Measurements from ENCODE around the gene RIPOR2.

Gene RIPOR2

DNA sequence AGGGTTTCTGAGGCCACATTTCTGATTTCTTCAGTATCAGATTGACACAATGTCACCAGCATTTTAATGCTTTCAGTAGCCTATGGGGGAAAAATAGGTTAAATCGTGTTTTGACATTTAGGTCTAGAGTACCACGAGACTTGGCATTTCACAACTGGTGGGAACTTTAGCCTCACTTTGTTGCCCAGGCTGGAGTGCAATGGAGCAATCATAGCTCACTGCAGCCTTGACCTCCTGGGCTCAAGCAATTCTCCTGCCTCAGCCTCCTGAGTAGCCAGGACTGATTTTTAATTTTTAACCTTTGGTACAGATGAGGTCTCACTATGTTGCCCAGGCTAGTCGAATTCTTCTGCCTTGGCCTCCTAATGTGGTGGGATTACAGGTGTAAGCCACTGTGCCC lies 126.0 kb downstream of the RIPOR2 start:
- Histone ChIP-seq H3K9me3 (replicated peaks; ENCODE audit: low read length) (no peaks in the 10 kb centered on the region), H3K9ac (ENCODE audit: low read depth, low read length) (no peak overlapping the region), H3K4me3 (ENCODE audit: low read length) (no peak overlapping the region), H3K4me2 (ENCODE audit: low read length) (no peak overlapping the region), H3K27me3 (ENCODE audit: control insufficient read depth, insufficient read depth, low read length) (no peaks in the 10 kb centered on the region), H3K36me3 (ENCODE audit: insufficient read depth, low read length) (no peaks in the 10 kb centered on the region), H3K4me1 (ENCODE audit: control insufficient read depth, insufficient read depth, low read length) (no peaks in the 10 kb centered on the region)

DNA sequence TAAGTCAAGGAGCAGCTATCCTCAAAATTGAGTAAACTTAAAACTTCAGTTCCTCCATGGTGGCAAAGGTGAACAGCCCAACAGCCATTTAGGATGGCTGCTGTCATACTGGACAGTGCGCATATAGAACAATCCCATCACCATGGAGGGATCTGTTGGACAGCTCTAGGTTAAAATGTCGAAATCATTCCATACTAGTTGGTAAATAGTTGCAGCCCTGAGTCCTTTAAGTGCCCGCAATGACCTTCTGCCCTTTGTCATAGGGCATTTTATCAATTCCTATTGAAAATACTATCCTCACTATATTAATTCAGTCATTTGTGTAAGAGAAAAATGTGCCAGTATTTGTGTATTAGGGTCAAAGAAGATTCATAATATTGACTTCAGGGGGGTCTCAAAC lies 128.2 kb downstream of the RIPOR2 start:
- no peak overlapping the region for H3K4me3 ChIP-seq (ENCODE audit: low read length)
- no peaks in the 10 kb centered on the region for H3K27me3 ChIP-seq (ENCODE audit: control insufficient read depth, insufficient read depth, low read length)
- H3K36me3 ChIP-seq (ENCODE audit: insufficient read depth, low read length): no peaks in the 10 kb centered on the region
- no peak overlapping the region for H3K9ac ChIP-seq (ENCODE audit: low read depth, low read length)
- H3K4me2 ChIP-seq (ENCODE audit: low read length): no peak overlapping the region
- peaks cover 7% of the 10 kb centered on the region for H3K4me1 ChIP-seq (ENCODE audit: control insufficient read depth, insufficient read depth, low read length)
- H3K9me3 ChIP-seq (replicated peaks; ENCODE audit: low read length): no peaks in the 10 kb centered on the region

DNA sequence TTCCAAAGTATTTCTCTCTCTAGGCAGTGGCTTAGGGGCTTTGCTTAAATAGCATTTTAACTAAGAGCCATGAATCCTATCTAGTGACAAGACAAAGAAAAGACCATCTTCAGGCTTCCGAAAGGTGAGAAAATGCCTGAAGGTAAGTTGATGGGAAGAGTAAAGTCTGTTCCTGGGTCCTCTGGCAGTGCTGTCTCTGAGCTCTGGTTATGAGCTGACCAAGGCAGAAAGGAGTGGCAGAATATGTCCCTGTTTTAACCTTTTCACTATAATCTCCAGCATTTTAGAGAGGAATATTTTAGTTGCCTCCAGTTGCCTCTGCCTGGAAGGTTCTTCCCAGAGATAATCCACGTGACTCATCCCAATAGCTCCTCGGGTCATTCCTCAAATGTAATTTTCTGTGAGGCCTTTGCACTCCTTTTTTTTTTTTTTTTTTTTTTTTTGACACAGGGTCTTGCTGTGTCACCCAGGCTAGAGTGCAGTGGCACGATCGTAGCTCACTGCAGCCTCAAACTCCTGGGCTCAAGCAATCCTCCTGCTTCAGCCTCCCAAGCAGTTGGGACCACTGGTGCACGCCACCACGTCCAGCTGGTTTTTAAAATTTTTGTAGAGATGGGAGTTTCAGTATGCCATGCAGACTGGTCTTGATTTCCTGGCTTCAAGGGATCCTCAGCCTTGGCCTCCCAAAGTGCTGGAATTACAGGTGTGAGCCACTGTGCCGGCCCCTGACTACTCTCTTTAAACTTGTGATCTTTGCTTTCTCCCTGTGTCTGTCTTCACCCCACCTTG lies 133.3 kb downstream of the RIPOR2 start:
- Histone ChIP-seq H3K9ac (ENCODE audit: low read depth, low read length) (no peak overlapping the region), H3K9me3 (replicated peaks; ENCODE audit: low read length) (no peaks in the 10 kb centered on the region), H3K4me2 (ENCODE audit: low read length) (no peak overlapping the region), H3K27me3 (ENCODE audit: control insufficient read depth, insufficient read depth, low read length) (no peaks in the 10 kb centered on the region), H3K36me3 (ENCODE audit: insufficient read depth, low read length) (no peaks in the 10 kb centered on the region), H3K4me3 (ENCODE audit: low read length) (no peak overlapping the region), H3K4me1 (ENCODE audit: control insufficient read depth, insufficient read depth, low read length) (peaks cover 14% of the 10 kb centered on the region)

DNA sequence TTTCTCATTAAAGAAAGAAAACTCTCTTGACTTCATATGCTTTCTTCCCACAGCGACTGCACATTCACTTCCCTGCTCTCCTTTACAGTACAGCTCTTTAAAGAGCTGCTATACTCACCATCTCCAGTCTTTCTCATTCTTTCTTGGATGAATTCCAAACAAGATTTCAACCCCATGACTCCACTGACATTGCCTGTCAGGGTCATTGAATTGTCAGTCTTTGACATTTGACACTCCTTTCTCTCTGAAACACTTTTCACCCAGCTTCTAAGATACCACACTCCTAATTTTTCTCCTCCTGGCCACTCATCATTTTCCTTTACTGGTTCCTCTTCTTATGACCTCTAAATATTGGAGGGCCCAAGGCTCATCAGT lies 136.2 kb downstream of the RIPOR2 start:
- peaks cover 14% of the 10 kb centered on the region for H3K4me1 ChIP-seq (ENCODE audit: control insufficient read depth, insufficient read depth, low read length)
- H3K4me3 ChIP-seq (ENCODE audit: low read length): no peak overlapping the region
- H3K9ac ChIP-seq (ENCODE audit: low read depth, low read length): no peak overlapping the region
- no peaks in the 10 kb centered on the region for H3K27me3 ChIP-seq (ENCODE audit: control insufficient read depth, insufficient read depth, low read length)
- no peaks in the 10 kb centered on the region for H3K9me3 ChIP-seq (replicated peaks; ENCODE audit: low read length)
- H3K36me3 ChIP-seq (ENCODE audit: insufficient read depth, low read length): no peaks in the 10 kb centered on the region
- H3K4me2 ChIP-seq (ENCODE audit: low read length): no peak overlapping the region

DNA sequence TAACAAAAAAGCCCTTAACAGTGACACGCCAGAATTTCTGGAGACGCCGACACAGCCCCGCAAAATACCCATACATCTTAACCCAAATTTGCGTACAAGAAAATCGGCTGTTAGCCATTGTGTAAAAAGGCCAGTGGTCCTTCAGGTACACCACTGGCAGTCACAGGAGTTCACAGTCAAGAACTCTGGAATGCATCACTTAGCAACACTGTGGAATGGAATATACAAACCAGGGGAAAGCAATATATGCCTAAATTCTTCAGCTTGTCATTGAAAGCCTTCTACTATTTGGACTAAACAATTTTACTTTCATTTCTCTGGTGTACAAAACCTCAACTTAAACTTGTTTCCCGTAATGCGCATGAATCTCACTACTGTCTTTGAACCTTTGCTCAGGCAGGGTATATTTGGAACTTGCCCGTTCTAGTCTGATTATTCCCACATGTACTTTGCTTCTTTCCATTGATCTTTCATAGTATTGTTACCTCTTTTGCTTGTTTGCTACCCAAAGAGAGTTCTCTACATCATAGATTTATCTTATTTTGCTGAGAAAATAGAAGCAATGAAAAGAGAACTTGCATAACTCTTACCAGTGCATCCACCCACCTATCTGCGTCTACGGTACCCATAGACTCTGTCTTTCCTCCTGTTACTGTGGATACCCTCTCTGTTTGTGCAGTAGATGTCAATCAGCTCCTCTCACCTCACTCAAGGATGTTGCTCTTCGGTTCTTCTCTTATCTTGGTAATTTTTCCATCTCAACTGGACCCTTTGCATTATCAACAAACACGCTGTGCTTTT lies 136.8 kb downstream of the RIPOR2 start, which contains the start of gene ARMH2:
ARMH2 (minus strand) TSS at position 178 of the 801 bp plus-strand sequence; CDS start at position 118, 60 bp downstream.
- Histone ChIP-seq H3K4me2 (ENCODE audit: low read length) (no peak within 1 kb of the TSS), H3K4me1 (ENCODE audit: control insufficient read depth, insufficient read depth, low read length) (peaks cover 14% of the 10 kb centered on the region), H3K9me3 (replicated peaks; ENCODE audit: low read length) (no peaks in the 10 kb centered on the region), H3K36me3 (ENCODE audit: insufficient read depth, low read length) (no peaks in the 10 kb centered on the region), H3K27me3 (ENCODE audit: control insufficient read depth, insufficient read depth, low read length) (no peaks in the 10 kb centered on the region), H3K9ac (ENCODE audit: low read depth, low read length) (no peak within 1 kb of the TSS), H3K4me3 (ENCODE audit: low read length) (no peak within 1 kb of the TSS)

DNA sequence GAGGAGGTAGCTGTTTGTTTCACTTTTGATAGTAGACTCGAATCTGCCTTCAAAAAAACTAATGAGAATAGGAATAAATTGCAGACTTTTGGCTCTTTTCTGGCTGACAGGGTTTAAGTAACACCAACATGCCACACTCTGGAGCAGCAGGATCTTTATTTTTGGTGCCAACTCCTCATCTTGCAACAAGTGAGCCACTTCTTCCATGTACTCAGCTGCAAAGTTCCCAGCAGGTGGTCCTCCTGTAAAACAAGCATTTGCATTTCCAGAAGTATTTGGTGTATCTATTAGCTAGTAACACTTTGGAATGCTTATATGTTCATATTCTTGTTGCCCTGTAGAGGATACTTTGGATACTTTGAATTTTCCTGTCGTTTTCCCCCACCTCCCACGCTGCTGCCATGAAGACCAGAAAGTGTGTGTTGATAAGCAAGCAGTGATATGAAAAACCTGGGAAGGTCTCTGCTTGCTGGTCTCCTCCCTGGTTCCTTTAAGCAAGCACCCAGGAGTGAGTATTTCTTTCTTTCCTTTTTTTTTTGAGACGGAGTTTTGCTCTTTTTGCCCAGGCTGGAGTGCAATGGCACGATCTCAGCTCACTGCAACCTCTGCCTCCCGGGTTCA lies 138.1 kb downstream of the RIPOR2 start:
- H3K9ac ChIP-seq (ENCODE audit: low read depth, low read length): no peak overlapping the region
- H3K36me3 ChIP-seq (ENCODE audit: insufficient read depth, low read length): no peaks in the 10 kb centered on the region
- no peak overlapping the region for H3K4me2 ChIP-seq (ENCODE audit: low read length)
- peaks cover 8% of the 10 kb centered on the region for H3K4me1 ChIP-seq (ENCODE audit: control insufficient read depth, insufficient read depth, low read length)
- no peaks in the 10 kb centered on the region for H3K27me3 ChIP-seq (ENCODE audit: control insufficient read depth, insufficient read depth, low read length)
- H3K9me3 ChIP-seq (replicated peaks; ENCODE audit: low read length): no peaks in the 10 kb centered on the region
- no peak overlapping the region for H3K4me3 ChIP-seq (ENCODE audit: low read length)

DNA sequence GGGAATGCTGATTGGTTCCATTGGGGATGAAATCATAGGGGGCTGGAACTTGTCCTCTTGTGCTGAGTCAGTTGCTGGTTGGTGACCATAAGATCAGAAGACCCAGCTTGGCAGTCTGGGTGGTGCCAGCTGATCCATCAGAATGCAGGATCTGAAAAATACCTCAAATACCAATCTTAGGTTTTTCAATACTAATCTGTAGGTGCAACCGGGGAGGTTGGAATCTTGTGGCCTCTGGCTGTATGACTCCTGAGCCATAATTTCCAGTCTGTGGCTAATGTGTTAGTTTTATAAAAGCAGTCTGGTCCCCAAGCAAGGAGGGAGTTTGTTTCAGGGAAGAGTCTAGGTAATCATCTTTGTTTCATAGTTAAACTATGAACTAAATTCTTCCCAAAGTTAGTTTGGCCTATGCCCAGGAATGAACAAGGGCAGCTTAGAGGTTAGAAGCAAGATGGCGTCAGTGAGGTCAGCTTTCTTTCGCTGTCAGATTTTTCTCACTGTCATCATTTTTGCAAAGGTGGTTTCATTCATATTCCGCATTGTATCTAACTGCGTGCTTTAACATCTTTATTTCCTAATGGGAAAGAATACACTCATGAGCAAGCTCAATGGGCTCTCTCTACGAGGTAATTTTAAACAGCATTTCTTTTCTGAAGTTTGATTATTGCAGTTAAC lies 139.0 kb downstream of the RIPOR2 start:
- no peaks in the 10 kb centered on the region for H3K27me3 ChIP-seq (ENCODE audit: control insufficient read depth, insufficient read depth, low read length)
- no peaks in the 10 kb centered on the region for H3K4me1 ChIP-seq (ENCODE audit: control insufficient read depth, insufficient read depth, low read length)
- H3K9ac ChIP-seq (ENCODE audit: low read depth, low read length): no peak overlapping the region

DNA sequence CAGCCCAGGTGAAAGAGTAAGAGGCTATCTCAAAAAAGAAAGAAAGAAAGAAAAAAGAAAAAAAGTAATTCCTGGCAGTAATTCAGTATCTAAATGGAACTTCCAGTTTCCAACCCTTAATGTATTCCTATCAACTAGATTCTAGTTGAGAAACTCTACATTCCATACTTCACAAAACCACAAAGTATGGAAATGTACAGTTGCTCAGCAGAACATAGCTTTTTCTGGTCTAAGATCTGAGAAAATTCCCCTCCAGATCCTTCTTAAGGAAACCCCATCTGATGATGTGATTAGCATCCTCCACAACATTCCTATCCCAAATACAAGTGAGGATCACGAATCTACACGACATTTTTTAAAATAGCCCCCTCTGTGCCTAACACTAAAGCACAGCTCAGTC lies 140.7 kb downstream of the RIPOR2 start:
- Histone ChIP-seq H3K4me1 (ENCODE audit: control insufficient read depth, insufficient read depth, low read length) (no peaks in the 10 kb centered on the region), H3K9me3 (replicated peaks; ENCODE audit: low read length) (no peaks in the 10 kb centered on the region), H3K36me3 (ENCODE audit: insufficient read depth, low read length) (no peaks in the 10 kb centered on the region), H3K4me2 (ENCODE audit: low read length) (no peak overlapping the region), H3K4me3 (ENCODE audit: low read length) (no peak overlapping the region), H3K9ac (ENCODE audit: low read depth, low read length) (no peak overlapping the region), H3K27me3 (ENCODE audit: control insufficient read depth, insufficient read depth, low read length) (no peaks in the 10 kb centered on the region)

More for the DNA sequence above, 139.0 kb downstream of the RIPOR2 start:
- H3K4me3 ChIP-seq (ENCODE audit: low read length): no peak overlapping the region
- H3K9me3 ChIP-seq (replicated peaks; ENCODE audit: low read length): no peaks in the 10 kb centered on the region
- H3K36me3 ChIP-seq (ENCODE audit: insufficient read depth, low read length): no peaks in the 10 kb centered on the region
- H3K4me2 ChIP-seq (ENCODE audit: low read length): no peak overlapping the region

DNA sequence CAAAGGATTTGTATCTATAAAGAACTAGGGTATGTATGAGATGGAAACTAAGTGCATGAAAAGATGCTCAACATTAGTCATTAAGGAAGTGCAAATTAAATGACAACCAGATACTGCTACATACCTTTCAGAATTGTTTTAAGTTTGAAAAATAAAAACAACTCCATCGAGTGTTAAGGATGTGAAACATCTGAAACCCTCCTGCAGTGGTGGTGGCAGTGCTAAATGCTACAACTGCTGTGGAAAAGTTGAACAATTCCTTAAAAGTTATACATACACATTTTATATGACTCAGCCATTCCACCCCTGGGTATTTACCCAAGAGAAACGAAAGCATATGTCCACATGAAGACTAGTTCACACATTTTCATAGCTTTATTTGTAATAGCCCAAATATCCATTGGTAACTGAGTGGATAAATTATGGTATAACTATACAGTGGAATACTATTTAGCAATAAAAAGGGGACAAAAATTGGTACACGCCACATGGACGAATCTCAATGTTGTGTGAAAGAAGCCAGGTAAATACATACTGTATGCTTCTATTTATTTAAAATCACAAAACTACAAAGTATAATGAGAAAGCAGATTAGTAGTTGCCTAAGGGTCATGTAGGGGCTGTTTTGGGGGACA lies 147.6 kb downstream of the RIPOR2 start:
- H3K4me2 ChIP-seq (ENCODE audit: low read length): no peak overlapping the region
- H3K4me3 ChIP-seq (ENCODE audit: low read length): no peak overlapping the region
- H3K9ac ChIP-seq (ENCODE audit: low read depth, low read length): no peak overlapping the region
- peaks cover 19% of the 10 kb centered on the region for H3K36me3 ChIP-seq (ENCODE audit: insufficient read depth, low read length)
- H3K27me3 ChIP-seq (ENCODE audit: control insufficient read depth, insufficient read depth, low read length): no peaks in the 10 kb centered on the region
- H3K9me3 ChIP-seq (replicated peaks; ENCODE audit: low read length): no peaks in the 10 kb centered on the region
- no peaks in the 10 kb centered on the region for H3K4me1 ChIP-seq (ENCODE audit: control insufficient read depth, insufficient read depth, low read length)

DNA sequence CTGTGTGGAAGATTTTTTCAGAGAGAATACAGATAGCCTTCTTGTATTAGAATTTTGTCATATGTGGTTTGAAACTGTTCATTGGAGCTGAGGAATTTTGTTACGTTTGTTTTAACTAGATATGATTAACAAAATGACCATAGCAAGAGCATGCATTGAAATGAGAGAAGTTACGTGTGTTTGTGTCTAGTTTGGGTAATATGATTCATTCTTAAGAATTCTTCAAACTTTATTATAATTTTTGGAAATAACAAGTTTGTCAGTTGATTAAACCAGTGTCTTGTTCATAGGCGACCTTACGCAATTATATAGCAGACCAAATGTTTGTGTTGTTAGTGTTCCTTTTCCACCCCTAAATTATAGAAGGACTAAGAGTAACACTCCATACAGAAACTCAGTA lies 155.6 kb downstream of the RIPOR2 start:
- H3K27me3 ChIP-seq (ENCODE audit: control insufficient read depth, insufficient read depth, low read length): no peaks in the 10 kb centered on the region
- H3K36me3 ChIP-seq (ENCODE audit: insufficient read depth, low read length): peaks cover 22% of the 10 kb centered on the region
- H3K4me3 ChIP-seq (ENCODE audit: low read length): no peak overlapping the region
- no peaks in the 10 kb centered on the region for H3K9me3 ChIP-seq (replicated peaks; ENCODE audit: low read length)
- no peak overlapping the region for H3K9ac ChIP-seq (ENCODE audit: low read depth, low read length)
- H3K4me2 ChIP-seq (ENCODE audit: low read length): no peak overlapping the region
- H3K4me1 ChIP-seq (ENCODE audit: control insufficient read depth, insufficient read depth, low read length): peaks cover 21% of the 10 kb centered on the region

Data from skeletal muscle satellite cell (primary cell).